MM.1S (cell line): ENCODE results near the gene CLCF1.

Source experiments
- DNase-seq: peaks from one replicate; pipeline ENCODE4 v3.0.0-alpha.2; 2015
- H2AFZ ChIP-seq: fragments of 300-600 bp; sonication (generic); 2 replicates; pipeline ENCODE4 v1.6.0; 2016; ENCODE audit warnings: antibody characterized with exemption, low read length
- H3F3A ChIP-seq: fragments of 300-600 bp; sonication (generic); 2 replicates; pipeline ENCODE4 v1.6.1; 2016; ENCODE audit warnings: mild to moderate bottlenecking, antibody characterized with exemption, low read length, moderate library complexity, mixed read lengths; ENCODE audit not compliant: insufficient read depth
- H3K27ac ChIP-seq: fragments of 300-600 bp; sonication (generic); 2 replicates; pipeline ENCODE4 v1.5.1; 2016; ENCODE audit warnings: mild to moderate bottlenecking, low read length
- H3K27me3 ChIP-seq: fragments of 300-600 bp; sonication (generic); replicated peaks from 2 replicates; pipeline ENCODE4 v1.6.0; 2016; ENCODE audit warnings: low read length; ENCODE audit not compliant: insufficient read depth
- H3K36me3 ChIP-seq: fragments of 300-600 bp; sonication (generic); replicated peaks from 2 replicates; pipeline ENCODE4 v1.6.1; 2016; ENCODE audit warnings: mild to moderate bottlenecking, low read length, mixed read lengths; ENCODE audit not compliant: insufficient read depth
- H3K4me1 ChIP-seq: fragments of 300-600 bp; sonication (generic); 2 replicates; pipeline ENCODE4 v1.6.1; 2016; ENCODE audit warnings: low read length, mixed read lengths
- H3K4me2 ChIP-seq: fragments of 300-600 bp; sonication (generic); 2 replicates; pipeline ENCODE4 v1.6.0; 2016; ENCODE audit warnings: low read depth, low read length
- H3K4me3 ChIP-seq: fragments of 300-600 bp; sonication (generic); 2 replicates; pipeline ENCODE4 v1.5.1; 2016; ENCODE audit warnings: low read length, mixed read lengths
- H3K79me2 ChIP-seq: fragments of 300-600 bp; sonication (generic); 2 replicates; pipeline ENCODE4 v1.6.1; 2016; ENCODE audit warnings: mixed run types, low read length, mixed read lengths
- H3K9ac ChIP-seq: fragments of 300-600 bp; sonication (generic); 2 replicates; pipeline ENCODE4 v1.6.1; 2016; ENCODE audit warnings: low read length, mixed read lengths
- H3K9me2 ChIP-seq: fragments of 300-600 bp; sonication (generic); replicated peaks from 2 replicates; pipeline ENCODE4 v1.6.1; 2016; ENCODE audit warnings: mild to moderate bottlenecking, low read length, mixed read lengths; ENCODE audit not compliant: insufficient read depth
- H3K9me3 ChIP-seq: fragments of 300-600 bp; sonication (generic); replicated peaks from 2 replicates; pipeline ENCODE4 v1.6.1; 2016; ENCODE audit warnings: mild to moderate bottlenecking, low read length, mixed read lengths; ENCODE audit not compliant: insufficient read depth
- H4K20me1 ChIP-seq: fragments of 300-600 bp; sonication (generic); 2 replicates; pipeline ENCODE4 v1.6.1; 2016; ENCODE audit warnings: mild to moderate bottlenecking, low read length, moderate library complexity, mixed read lengths; ENCODE audit not compliant: insufficient read depth
- CTCF ChIP-seq: fragments of 300-600 bp; sonication (generic); IDR thresholded peaks from 2 replicates; pipeline ENCODE4 v1.5.1; 2016; ENCODE audit warnings: antibody characterized with exemption, low read length, mixed read lengths
- EZH2 ChIP-seq: fragments of 300-600 bp; sonication (generic); optimal IDR thresholded peaks from 2 replicates; pipeline ENCODE3; 2017; ENCODE audit warnings: low read depth, mild to moderate bottlenecking, antibody characterized with exemption, low read length, mixed read lengths
- EZH2phosphoT487 ChIP-seq: fragments of 300-600 bp; sonication (generic); IDR thresholded peaks from 2 replicates; pipeline ENCODE4 v1.6.1; 2018; ENCODE audit warnings: antibody characterized with exemption, low read length

CLCF1 gene

GRCh38 chr11:67396587-67397389 lies 23.4 kb upstream of the CLCF1 start:
- H3K79me2 ChIP-seq, result peaks cover 85% of the 10 kb centered on the region
- H3K4me1 ChIP-seq, result peaks cover 9% of the 10 kb centered on the region; the same call in 1 of the 2 replicates
- H3K9me2 ChIP-seq, result no peaks in the 10 kb centered on the region
- H3F3A ChIP-seq, result peaks cover 9% of the 10 kb centered on the region; the same call in 1 of the 2 replicates
- no peak overlapping the region for H3K4me3 ChIP-seq
- no peak overlapping the region for H3K27ac ChIP-seq
- TF ChIP-seq EZH2phosphoT487, result no peak
- no peak for TF ChIP-seq CTCF
- no peak for TF ChIP-seq EZH2
- H2AFZ ChIP-seq, result no peak overlapping the region
- no peak overlapping the region for H3K9ac ChIP-seq
- DNase-seq, result no peak
- H4K20me1 ChIP-seq, result no peaks in the 10 kb centered on the region
- H3K4me2 ChIP-seq, result no peak overlapping the region
- H3K9me3 ChIP-seq, result no peaks in the 10 kb centered on the region
- no peaks in the 10 kb centered on the region for H3K27me3 ChIP-seq
- H3K36me3 ChIP-seq, result no peaks in the 10 kb centered on the region

- no peak overlapping the region for H3K9ac ChIP-seq
- H3K79me2 ChIP-seq, result peaks cover 88% of the 10 kb centered on the region
- H3K4me3 ChIP-seq, result no peak overlapping the region
- no peaks in the 10 kb centered on the region for H3K9me2 ChIP-seq
- H3F3A ChIP-seq, result peaks cover 12% of the 10 kb centered on the region
- H2AFZ ChIP-seq, result no peak overlapping the region
- no peaks in the 10 kb centered on the region for H4K20me1 ChIP-seq
- H3K4me1 ChIP-seq, result peaks cover 9% of the 10 kb centered on the region; the same call in 1 of the 2 replicates
- no peak for DNase-seq
- no peaks in the 10 kb centered on the region for H3K36me3 ChIP-seq
- TF ChIP-seq EZH2 (no peak), CTCF (no peak), EZH2phosphoT487 (no peak)
- no peak overlapping the region for H3K27ac ChIP-seq
- no peaks in the 10 kb centered on the region for H3K27me3 ChIP-seq
- no peak overlapping the region for H3K4me2 ChIP-seq
- H3K9me3 ChIP-seq, result no peaks in the 10 kb centered on the region
These were observed 22.8 kb upstream of the CLCF1 start for GRCh38 chr11:67396259-67396581.

GRCh38 chr11:67395555-67396258 lies 22.3 kb upstream of the CLCF1 start:
- Histone ChIP-seq H3K4me1 (peaks cover 9% of the 10 kb centered on the region; the same call in 1 of the 2 replicates), H2AFZ (no peak overlapping the region), H3K9me3 (no peaks in the 10 kb centered on the region), H3K9me2 (no peaks in the 10 kb centered on the region), H3K27ac (no peak overlapping the region), H3K4me3 (no peak overlapping the region), H3K9ac (no peak overlapping the region), H3F3A (peaks cover 14% of the 10 kb centered on the region), H3K79me2 (peaks cover 85% of the 10 kb centered on the region), H3K27me3 (no peaks in the 10 kb centered on the region), H3K36me3 (no peaks in the 10 kb centered on the region), H4K20me1 (no peaks in the 10 kb centered on the region), H3K4me2 (no peak overlapping the region)
- no peak for DNase-seq
- no peak for TF ChIP-seq EZH2phosphoT487
